ENCODE measurements around the gene ENPP3.

DNA sequence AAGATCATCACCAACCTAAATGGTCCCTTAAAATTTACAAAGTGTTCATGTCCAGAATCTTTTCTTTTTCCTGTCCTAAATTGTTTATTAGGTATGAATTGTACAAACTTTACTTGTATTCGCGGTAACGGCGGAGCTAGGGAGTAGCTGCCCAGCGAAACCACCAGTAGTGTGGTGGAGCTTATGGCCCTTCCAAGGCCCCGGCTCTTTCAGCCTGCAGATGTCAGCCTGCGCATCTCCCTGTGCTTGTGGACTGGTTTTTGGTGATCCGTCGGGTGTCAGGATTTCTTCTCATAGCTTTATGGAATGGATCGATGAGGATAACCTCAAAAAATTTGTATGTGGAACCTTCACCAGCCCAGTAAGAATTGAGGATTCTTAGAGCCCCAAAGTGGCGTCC, 143.5 kb downstream of the ENPP3 start:
- TF ChIP-seq YY1 (IDR thresholded peaks at IDR 0.05; ENCODE audit: insufficient read depth, insufficient read length) (no peak), ZNF274 (IDR thresholded peaks at IDR 0.05; ENCODE audit: low read depth, low read length) (no peak)
